GM23338 (cell line): ENCODE results near the gene CALML5. TPM values are rescaled to one million over a fixed set of nuclear protein-coding genes. Genes with fewer than 3 reads are reported as not detected.

Experiments
- ATAC-seq: fragments of 200-7000 bp; cut with Tn5 transposase; 3 replicates; pipeline ENCODE4 v1.9.1; 2020
- DNase-seq: peaks from one replicate; pipeline ENCODE4 v3.0.0-alpha.2; 2015; ENCODE audit warnings: low spot score
- H2AFZ ChIP-seq: fragments of 200-600 bp; sonication (generic); 2 replicates; pipeline ENCODE4 v1.8.0; 2016; ENCODE audit warnings: antibody characterized with exemption, mild to moderate bottlenecking, moderate library complexity
- H3F3A ChIP-seq: fragments of 200-600 bp; sonication (generic); replicated peaks from 2 replicates; pipeline ENCODE4 v1.8.0; 2017; ENCODE audit warnings: antibody characterized with exemption, mixed run types, low read depth
- H3K27ac ChIP-seq: fragments of 200-600 bp; sonication (generic); 2 replicates; pipeline ENCODE4 v1.6.1; 2016; ENCODE audit warnings: low read depth
- H3K27me3 ChIP-seq: fragments of 200-600 bp; sonication (generic); 2 replicates; pipeline ENCODE4 v1.8.0; 2016; ENCODE audit warnings: mild to moderate bottlenecking, mixed run types, moderate library complexity; ENCODE audit not compliant: insufficient read depth
- H3K36me3 ChIP-seq: fragments of 200-600 bp; sonication (generic); 2 replicates; pipeline ENCODE4 v1.8.0; 2016; ENCODE audit warnings: mild to moderate bottlenecking; ENCODE audit not compliant: insufficient read depth
- H3K4me1 ChIP-seq: fragments of 200-600 bp; sonication (generic); 2 replicates; pipeline ENCODE4 v1.8.0; 2016; ENCODE audit warnings: mild to moderate bottlenecking, moderate library complexity; ENCODE audit not compliant: insufficient read depth
- H3K4me2 ChIP-seq: fragments of 200-600 bp; sonication (generic); 2 replicates; pipeline ENCODE4 v1.7.1; 2017; ENCODE audit warnings: mixed run types
- H3K4me3 ChIP-seq: fragments of 200-600 bp; sonication (generic); 2 replicates; pipeline ENCODE4 v1.6.1; 2016; ENCODE audit warnings: mixed run types
- H3K79me2 ChIP-seq: fragments of 200-600 bp; sonication (generic); replicated peaks from 2 replicates; pipeline ENCODE4 v1.8.0; 2017; ENCODE audit warnings: mild to moderate bottlenecking; ENCODE audit not compliant: insufficient read depth
- H3K9me2 ChIP-seq: fragments of 200-600 bp; sonication (generic); 2 replicates; pipeline ENCODE4 v1.8.0; 2017; ENCODE audit not compliant: insufficient read depth
- H4K20me1 ChIP-seq: fragments of 200-600 bp; sonication (generic); replicated peaks from 2 replicates; pipeline ENCODE4 v1.8.0; 2017; ENCODE audit warnings: mild to moderate bottlenecking; ENCODE audit not compliant: insufficient read depth
- H3K27ac Mint-ChIP-seq: 2 replicates; pipeline ENCODE4 v1.8.0; 2020; ENCODE audit warnings: inconsistent platforms, mild to moderate bottlenecking, moderate library complexity, mixed read lengths
- H3K27me3 Mint-ChIP-seq: 3 replicates; pipeline ENCODE4 v1.8.0; 2022; ENCODE audit warnings: low read depth, mild to moderate bottlenecking, moderate library complexity, mixed read lengths, inconsistent platforms; ENCODE audit not compliant: insufficient read depth, poor library complexity
- H3K36me3 Mint-ChIP-seq: 3 replicates; pipeline ENCODE4 v1.8.0; 2021; ENCODE audit warnings: low read depth, mild to moderate bottlenecking, inconsistent platforms, moderate library complexity, mixed read lengths
- H3K4me1 Mint-ChIP-seq: 3 replicates; pipeline ENCODE4 v1.8.0; 2020; ENCODE audit warnings: mild to moderate bottlenecking, inconsistent platforms, mixed read lengths
- H3K4me3 Mint-ChIP-seq: 3 replicates; pipeline ENCODE4 v1.8.0; 2021; ENCODE audit warnings: moderate library complexity, mild to moderate bottlenecking, inconsistent platforms, mixed read lengths
- H3K9me3 Mint-ChIP-seq: 3 replicates; pipeline ENCODE4 v1.8.0; 2020; ENCODE audit warnings: moderate library complexity, mild to moderate bottlenecking, inconsistent platforms, mixed read lengths
- CREB1 ChIP-seq: fragments of 250-450 bp; sonication (Bioruptor Pico); IDR thresholded peaks from 2 replicates; pipeline ENCODE4 v1.5.0; 2020; ENCODE audit warnings: low read depth, mild to moderate bottlenecking, moderate library complexity
- CTCF ChIP-seq, 2 experiments: fragments of 200-600 bp in 1 of 2; sonication (generic) in 1 of 2; conservative IDR thresholded peaks; 2 replicates each; pipeline versions ENCODE4 v1.5.1 to v1.6.1; 2016 to 2017; ENCODE audit warnings: antibody characterized with exemption in 2 of 2, low read depth in 2 of 2, mild to moderate bottlenecking in 2 of 2, moderate library complexity in 1 of 2
- ETS1 ChIP-seq: IDR thresholded peaks from 2 replicates; pipeline ENCODE4 v1.6.1; 2016; ENCODE audit warnings: antibody characterized with exemption
- EZH2phosphoT487 ChIP-seq: fragments of 200-600 bp; sonication (generic); IDR thresholded peaks from one replicate; pipeline ENCODE4 v1.8.1; 2018; ENCODE audit warnings: antibody characterized with exemption; ENCODE audit not compliant: unreplicated experiment
- JUNB ChIP-seq: IDR thresholded peaks from one replicate; pipeline ENCODE4 v1.6.1; 2016; ENCODE audit warnings: antibody characterized with exemption; ENCODE audit not compliant: unreplicated experiment
- NANOG ChIP-seq: IDR thresholded peaks from 2 replicates; pipeline ENCODE4 v1.6.1; 2016; ENCODE audit warnings: antibody characterized with exemption, borderline replicate concordance
- POLR2AphosphoS5 ChIP-seq: IDR thresholded peaks from 2 replicates; pipeline ENCODE4 v1.6.1; 2016; ENCODE audit warnings: antibody characterized with exemption, low read depth
- STAT1 ChIP-seq: IDR thresholded peaks from one replicate; pipeline ENCODE4 v1.6.1; 2016; ENCODE audit warnings: antibody characterized with exemption; ENCODE audit not compliant: unreplicated experiment
- ZNF114 ChIP-seq: fragments of 250-450 bp; sonication (Bioruptor Pico); IDR thresholded peaks from 2 replicates; pipeline ENCODE4 v1.5.0; 2020; ENCODE audit warnings: mild to moderate bottlenecking, moderate library complexity
- ZNF331 ChIP-seq: fragments of 250-450 bp; sonication (Bioruptor Pico); IDR thresholded peaks from 2 replicates; pipeline ENCODE4 v1.5.0; 2020; ENCODE audit warnings: low read depth, mild to moderate bottlenecking, moderate library complexity
- ZNF462 ChIP-seq: fragments of 250-450 bp; sonication (Bioruptor Pico); IDR thresholded peaks from 2 replicates; pipeline ENCODE4 v1.5.0; 2020; ENCODE audit warnings: mild to moderate bottlenecking, moderate library complexity
- polyA plus RNA-seq: library from polyadenylated mRNA; unstranded; fragments of >200 nt; fragmentation: Nextera tagmentation; extraction: Ambion mirVana; gene quantifications from 2 replicates; pipeline ENCODE4 v1.2.1, GENCODE V29; 2016
- total RNA-seq: library from RNA; depleted of rRNA; stranded (reverse); fragments of >200 nt; shearing (Covaris generic); gene quantifications from 2 replicates; pipeline ENCODE4 v1.2.3, GENCODE V29; 2014
- TF ChIP-seq, protein P1 (sequence below): IDR thresholded peaks from one replicate; pipeline ENCODE4 v1.6.1; 2018; ENCODE audit warnings: antibody characterized with exemption; ENCODE audit not compliant: unreplicated experiment

Gene CALML5
- total and polyA plus RNA-seq, 2 experiments from 2014 or later, result 0.40 TPM; not detected in 1

DNA sequence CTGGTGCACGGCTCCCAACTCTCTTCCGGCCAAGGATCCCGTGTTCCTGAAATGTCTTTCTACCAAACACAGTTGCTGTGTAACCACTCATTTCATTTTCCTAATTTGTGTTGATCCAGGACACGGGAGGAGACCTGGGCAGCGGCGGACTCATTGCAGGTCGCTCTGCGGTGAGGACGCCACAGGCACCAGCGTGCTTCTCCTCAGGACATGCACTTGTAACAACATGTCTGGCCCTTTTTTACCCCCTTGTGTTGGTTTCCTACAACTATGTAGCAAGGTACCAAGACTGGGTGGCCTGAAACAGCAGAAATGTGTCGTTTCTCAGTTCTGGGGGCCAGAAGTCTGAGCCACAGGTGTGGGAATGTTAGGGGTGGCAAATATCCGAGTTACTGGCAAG, 18.2 kb downstream of the CALML5 start (continued):
- no peak for TF ChIP-seq ZNF462 (CRISPR knock-in tag)
- TF ChIP-seq POLR2AphosphoS5, result no peak
- no peak for TF ChIP-seq ZNF114 (CRISPR knock-in tag)
- TF ChIP-seq NANOG, result no peak

- Histone ChIP-seq H3K36me3 (no peaks in the 10 kb centered on the region), H3K4me2 (no peak overlapping the region), H3K27ac (no peak overlapping the region), H3F3A (peaks cover 8% of the 10 kb centered on the region; the same call in 1 of the 2 replicates), H3K4me3 (no peak overlapping the region), H3K9me2 (no peaks in the 10 kb centered on the region), H3K27me3 (no peaks in the 10 kb centered on the region), H2AFZ (no peak overlapping the region), H3K79me2 (no peaks in the 10 kb centered on the region), H4K20me1 (no peaks in the 10 kb centered on the region), H3K4me1 (peaks cover 13% of the 10 kb centered on the region)
- H3K27me3 Mint-ChIP-seq, result peaks cover 23% of the 10 kb centered on the region
- H3K9me3 Mint-ChIP-seq, result peaks cover 3% of the 10 kb centered on the region; the same call in 1 of the 3 replicates
- peaks cover 9% of the 10 kb centered on the region for H3K4me1 Mint-ChIP-seq
- DNase-seq (no peak), ATAC-seq (no peak)
- H3K27ac Mint-ChIP-seq, result no peak overlapping the region
- H3K36me3 Mint-ChIP-seq, result no peaks in the 10 kb centered on the region; the same call in 2 of the 3 replicates
- no peak overlapping the region for H3K4me3 Mint-ChIP-seq
- TF ChIP-seq EZH2phosphoT487 (no peak), STAT1 (no peak), ETS1 (no peak), NANOG (no peak), CTCF (conservative IDR thresholded peaks at IDR 0.05; ENCODE audit: low read depth in 2 of 2) (no peak), ZNF114 (CRISPR knock-in tag) (no peak), JUNB (no peak), ZNF331 (CRISPR knock-in tag) (no peak), CREB1 (CRISPR knock-in tag) (no peak), POLR2AphosphoS5 (no peak)
- TF ChIP-seq, protein P1, sequence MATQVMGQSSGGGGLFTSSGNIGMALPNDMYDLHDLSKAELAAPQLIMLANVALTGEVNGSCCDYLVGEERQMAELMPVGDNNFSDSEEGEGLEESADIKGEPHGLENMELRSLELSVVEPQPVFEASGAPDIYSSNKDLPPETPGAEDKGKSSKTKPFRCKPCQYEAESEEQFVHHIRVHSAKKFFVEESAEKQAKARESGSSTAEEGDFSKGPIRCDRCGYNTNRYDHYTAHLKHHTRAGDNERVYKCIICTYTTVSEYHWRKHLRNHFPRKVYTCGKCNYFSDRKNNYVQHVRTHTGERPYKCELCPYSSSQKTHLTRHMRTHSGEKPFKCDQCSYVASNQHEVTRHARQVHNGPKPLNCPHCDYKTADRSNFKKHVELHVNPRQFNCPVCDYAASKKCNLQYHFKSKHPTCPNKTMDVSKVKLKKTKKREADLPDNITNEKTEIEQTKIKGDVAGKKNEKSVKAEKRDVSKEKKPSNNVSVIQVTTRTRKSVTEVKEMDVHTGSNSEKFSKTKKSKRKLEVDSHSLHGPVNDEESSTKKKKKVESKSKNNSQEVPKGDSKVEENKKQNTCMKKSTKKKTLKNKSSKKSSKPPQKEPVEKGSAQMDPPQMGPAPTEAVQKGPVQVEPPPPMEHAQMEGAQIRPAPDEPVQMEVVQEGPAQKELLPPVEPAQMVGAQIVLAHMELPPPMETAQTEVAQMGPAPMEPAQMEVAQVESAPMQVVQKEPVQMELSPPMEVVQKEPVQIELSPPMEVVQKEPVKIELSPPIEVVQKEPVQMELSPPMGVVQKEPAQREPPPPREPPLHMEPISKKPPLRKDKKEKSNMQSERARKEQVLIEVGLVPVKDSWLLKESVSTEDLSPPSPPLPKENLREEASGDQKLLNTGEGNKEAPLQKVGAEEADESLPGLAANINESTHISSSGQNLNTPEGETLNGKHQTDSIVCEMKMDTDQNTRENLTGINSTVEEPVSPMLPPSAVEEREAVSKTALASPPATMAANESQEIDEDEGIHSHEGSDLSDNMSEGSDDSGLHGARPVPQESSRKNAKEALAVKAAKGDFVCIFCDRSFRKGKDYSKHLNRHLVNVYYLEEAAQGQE, result no peak
These were observed 19.0 kb downstream of the CALML5 start for GRCh38 chr10:5480162-5480941.
